Middle frontal gyrus (tissue), 1 donor: ENCODE measurements around the gene DNAJC3.
"Not testable (repeated sequence)": the region's sequence is repeated elsewhere in the genome, so short reads cannot be mapped to it uniquely, and the experiment has no call there.

Experiments used
- DNase-seq: peaks from one replicate; pipeline ENCODE4 v3.0.0-alpha.2; 2015; ENCODE audit warnings: low spot score; ENCODE audit errors: extremely low spot score

DNAJC3 gene

GRCh38 chr13:95671597-95671996 is 5.3 kb upstream of the DNAJC3 start:
- DNase-seq = no peak

- DNase-seq = no peak
These were observed 706 bp upstream of the DNAJC3 start for GRCh38 chr13:95676105-95676761.

DNA sequence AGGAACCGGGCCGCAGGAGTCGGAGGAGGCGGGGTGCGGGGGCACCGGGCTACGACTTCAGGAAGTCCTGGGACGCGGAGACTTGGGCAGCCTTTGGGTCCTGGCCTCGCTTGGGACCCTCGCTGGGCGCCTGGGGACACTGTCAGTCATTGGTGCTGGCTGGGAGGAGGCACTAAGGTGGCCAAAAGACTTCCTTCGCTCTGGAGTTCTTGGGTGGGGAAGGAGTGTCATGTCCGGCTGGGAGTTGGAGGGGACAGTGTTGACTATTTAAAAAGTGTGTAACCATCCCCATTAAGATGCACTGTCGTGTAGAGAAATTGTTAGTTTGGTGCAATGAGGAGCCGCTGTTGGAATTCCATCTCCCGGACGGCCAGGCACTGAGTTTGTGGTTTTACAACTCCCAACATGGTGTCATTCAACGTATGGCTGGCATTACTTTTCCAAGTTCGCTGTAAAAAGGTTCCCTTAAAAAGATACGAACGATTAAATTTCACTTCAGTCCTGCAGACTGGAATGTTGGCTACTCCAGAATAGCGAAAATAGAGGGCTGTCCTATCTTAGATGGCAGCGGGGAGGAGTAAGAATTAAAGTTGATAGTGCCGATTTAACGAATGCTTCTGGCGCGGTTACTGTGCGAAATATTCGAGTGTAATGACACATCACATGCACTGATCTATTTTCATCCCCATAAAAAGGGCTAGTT is 776 bp downstream of the DNAJC3 start:
- DNase-seq = no peak

DNA sequence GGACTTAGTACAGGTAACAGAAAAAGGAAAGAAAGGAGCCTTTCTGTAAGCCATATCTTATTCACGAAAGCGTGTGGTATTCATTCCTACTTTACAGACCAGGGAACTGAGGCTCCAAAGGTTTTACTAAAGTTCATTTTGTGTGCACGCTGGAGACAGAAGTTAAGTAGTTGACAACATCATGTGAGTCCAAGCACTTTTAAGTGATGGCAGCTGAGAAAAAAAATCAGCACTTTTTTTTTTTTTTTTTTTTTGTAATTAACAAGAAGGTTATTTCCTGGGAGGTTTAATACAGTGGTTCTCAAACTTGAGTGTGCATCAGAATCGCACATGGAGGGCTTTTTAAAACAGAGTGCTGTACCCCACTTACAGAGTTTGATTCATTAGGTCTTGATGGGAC is 2.0 kb downstream of the DNAJC3 start:
- DNase-seq = no peak

DNA sequence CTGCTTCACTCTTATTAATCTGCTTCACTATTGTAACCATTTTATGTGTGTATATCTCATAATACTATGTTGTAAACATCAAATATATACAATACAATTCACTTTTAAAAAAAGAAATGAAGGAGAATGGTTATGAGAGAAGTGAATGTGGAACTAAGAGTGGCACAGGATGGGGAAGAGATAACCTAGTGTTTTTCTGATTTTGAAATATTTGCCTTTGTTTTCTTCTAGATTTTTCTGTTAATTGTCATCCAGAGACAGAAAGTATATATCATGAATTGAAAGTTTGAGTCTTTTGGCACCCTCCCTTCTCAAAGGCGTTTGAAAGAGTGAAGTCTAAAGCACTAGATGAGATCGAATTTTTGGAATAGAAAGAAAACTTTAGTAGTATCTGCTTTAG is 2.8 kb downstream of the DNAJC3 start:
- DNase-seq = no peak

DNA sequence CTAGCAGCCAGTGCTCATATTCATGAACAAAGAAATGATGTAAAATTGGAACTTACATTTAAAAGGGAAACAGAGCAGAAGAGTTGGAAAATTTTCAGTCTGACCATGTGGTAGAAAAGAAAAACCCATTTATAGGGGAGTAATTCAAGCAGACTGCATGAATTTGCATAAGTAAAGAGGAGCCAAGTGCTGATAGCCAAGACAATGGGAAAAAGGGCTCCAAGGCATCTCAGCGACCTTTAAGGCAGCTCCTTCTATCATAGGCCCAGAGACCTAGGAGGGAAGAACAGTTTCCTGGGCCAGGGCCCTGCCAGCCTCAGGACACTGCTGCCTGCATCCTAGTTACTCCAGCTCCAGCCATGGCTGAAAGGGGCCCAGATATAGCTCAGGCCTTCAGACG is 7.5 kb downstream of the DNAJC3 start:
- no peak for DNase-seq

DNA sequence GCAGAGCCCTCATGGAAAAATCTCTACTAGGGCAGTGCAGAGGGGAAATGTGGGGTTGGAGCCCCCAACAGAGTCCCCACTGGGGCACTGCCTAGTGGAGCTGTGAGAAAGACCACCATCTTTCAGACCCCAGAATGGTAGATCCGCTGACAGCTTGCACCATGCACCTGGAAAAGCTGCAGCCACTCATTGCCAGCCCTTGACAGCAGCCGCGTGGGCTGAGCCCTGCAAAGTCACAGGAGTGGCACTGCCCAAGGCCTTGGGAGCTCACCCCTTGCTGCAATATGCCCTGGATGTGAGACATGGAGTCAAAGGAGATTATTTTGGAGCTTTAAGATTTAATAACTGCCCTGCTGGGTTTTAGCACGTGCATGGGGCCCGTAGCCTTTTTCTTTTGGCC is 8.0 kb downstream of the DNAJC3 start:
- DNase-seq = not testable (repeated sequence)

DNA sequence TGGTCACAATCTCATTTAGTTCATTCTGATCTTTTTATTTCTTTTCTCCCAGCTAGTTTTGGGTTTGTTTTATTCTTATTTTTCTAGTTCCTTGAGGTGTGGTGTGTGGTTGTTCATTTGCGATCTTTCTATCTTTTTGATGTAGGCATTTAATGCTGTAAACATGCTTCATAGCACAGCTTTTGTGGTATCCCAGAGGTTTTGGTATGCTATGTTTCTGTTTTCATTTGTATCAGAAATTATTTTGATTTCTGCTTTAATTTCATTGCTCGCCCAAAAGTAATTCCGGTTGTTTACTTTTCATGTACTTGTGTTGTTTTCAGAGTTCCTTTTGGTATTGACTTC is 12.6 kb downstream of the DNAJC3 start:
- DNase-seq = no peak

- not testable (repeated sequence) for DNase-seq
These were observed 14.0 kb downstream of the DNAJC3 start for GRCh38 chr13:95690986-95691385.

DNA sequence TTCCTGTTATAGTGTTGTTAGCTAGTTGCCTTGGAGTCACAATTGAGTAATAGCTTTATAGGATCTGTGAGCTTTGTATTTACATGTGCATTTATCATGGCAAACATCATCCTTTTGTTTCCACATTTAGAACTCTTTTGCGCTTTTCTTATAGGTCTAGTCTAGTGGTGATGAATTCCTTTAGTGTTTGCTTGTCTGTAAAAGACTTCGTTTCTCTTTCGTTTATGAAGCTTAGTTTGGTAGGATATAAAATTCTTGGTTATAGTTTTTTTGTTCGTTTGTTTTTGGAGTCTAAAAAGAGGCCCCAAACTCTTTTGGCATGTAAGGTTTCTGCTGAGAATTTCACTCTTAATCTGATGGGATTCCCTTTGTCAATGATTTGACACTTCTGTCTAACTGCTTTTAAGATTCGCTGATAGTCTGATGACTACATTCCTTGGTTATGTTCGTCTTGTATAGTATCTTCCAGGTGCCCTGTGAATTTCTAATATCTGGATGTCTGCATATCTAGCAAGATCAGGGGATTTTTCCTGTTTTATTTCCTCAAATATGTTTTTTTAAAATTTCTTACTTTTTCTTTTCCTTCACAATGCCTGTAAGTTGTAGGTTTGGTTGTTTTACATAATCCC is 20.2 kb downstream of the DNAJC3 start:
- DNase-seq = no peak

GRCh38 chr13:95698047-95698749 is 21.3 kb downstream of the DNAJC3 start:
- DNase-seq = no peak

DNA sequence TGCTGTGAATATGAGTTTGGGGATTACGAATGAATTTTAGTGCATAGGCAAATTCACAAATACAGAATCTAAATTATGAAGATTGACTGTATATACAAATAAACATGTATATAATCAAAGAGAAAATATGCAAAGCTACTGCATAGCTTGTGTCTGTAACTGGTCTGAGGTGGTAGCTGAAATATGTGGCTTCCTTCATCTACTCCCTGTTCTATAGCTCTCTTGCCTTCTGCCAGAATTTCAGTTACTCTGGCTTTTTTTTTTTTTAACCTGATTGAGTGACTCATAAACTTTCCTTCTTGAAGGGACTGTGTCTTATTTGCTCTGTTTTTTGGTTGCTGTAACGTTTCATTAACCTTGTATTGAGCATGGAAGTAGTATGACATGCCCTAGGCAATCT is 26.6 kb downstream of the DNAJC3 start:
- DNase-seq = no peak

DNA sequence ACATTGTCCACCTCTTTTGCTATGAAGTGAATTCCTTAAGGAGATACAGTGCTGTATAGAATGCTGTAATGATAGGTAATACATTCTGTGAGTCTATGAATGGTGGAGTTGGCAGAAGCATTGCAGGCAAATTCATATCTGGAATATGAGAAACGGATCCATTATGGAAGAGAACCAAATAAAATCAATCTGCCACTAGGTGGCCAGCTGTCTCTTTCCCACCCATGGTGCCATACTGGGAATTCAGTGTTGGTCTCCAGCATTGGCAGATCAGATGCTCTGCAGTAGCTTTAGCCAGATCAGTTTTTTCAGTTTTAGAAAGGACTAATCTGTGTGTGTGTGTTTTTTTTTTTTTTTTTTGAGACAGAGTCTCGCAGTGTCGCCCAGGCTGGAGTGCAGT is 27.6 kb downstream of the DNAJC3 start:
- no peak for DNase-seq

DNA sequence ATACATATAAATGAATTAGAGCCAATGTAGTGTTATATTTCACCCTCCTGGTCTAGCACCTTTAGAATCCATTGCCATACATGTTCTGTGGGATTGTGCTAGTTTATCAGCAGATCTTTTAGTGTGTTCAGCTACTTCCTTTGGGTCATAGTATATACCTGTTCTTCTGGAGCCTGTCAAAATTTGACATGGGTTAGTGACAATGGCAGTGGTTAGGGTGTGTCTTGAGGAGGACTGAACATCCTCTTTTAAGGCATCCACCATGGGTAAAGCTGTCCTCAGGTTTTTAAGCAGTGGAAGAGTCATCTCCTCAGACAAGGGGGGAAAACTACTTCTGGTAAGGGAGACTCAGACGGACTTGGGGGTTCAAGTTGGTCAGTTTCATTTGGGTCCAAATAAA is 29.4 kb downstream of the DNAJC3 start:
- no peak for DNase-seq

DNA sequence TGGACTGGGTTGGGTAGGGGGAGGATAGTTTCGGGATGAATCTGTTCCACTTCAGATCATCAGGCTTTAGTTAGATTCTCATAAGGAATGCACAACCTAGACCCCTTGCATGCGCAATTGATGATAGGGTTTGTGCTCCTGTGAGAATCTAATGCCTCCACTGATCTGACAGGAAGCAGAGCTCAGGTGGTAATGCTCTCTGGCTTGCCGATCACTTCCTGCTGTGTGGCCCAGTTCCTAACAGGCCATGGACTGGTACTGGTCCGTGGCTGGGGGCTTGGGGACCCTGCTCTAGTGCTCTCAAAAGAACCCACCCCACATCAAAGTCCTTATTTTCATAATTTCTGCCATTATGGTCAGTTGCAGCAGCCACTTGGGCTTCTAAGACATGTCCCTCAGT is 30.1 kb downstream of the DNAJC3 start:
- no peak for DNase-seq

DNA sequence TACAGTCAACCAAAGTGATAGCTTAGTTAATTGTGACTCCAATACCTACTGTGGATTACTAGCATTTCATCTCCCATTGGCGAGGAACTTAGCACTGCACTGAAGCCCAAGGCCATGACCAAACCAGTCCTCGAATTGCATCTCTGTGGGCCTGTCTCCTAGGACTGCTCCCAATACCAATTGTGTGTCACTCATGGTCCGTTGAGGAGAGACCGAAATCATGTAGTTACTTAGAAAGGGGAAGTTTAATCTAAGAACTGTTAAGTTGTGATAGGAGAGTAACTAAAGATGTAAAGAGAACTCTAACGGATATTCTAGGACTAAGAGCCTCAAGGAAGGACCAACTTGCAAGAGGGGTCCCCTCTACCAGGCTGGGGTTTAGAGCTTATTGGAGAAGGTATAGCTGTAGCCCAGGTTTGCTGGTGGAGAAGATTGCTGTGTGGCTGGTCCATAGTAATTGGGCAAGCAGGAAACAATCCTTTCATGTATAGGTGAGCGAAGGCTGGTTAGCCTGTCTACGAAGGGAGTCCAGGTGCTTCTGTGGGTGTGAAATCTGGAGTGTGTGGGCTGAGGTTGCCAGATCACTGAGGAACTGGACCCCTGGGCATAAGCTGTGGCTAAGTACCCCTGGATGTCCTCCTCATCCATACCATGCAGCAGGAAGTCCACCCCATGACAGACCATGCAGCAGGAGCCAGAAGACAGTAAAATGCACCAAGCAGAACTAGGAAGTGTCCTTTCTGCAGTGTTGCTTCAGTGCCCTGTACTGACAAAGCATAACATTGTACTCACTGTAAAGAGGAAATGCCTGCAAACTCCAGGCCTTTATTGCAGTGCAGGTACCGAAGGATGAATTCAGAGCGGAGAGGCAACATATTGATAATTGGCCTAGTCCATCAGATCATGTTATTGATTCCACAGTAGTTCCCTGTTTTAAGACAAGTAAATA is 30.8 kb downstream of the DNAJC3 start:
- DNase-seq = no peak

GRCh38 chr13:95708391-95708774 is 31.4 kb downstream of the DNAJC3 start:
- no peak for DNase-seq

GRCh38 chr13:95708811-95709500 is 32.0 kb downstream of the DNAJC3 start:
- DNase-seq = no peak

GRCh38 chr13:95710313-95710712 is 33.4 kb downstream of the DNAJC3 start:
- DNase-seq = no peak

DNA sequence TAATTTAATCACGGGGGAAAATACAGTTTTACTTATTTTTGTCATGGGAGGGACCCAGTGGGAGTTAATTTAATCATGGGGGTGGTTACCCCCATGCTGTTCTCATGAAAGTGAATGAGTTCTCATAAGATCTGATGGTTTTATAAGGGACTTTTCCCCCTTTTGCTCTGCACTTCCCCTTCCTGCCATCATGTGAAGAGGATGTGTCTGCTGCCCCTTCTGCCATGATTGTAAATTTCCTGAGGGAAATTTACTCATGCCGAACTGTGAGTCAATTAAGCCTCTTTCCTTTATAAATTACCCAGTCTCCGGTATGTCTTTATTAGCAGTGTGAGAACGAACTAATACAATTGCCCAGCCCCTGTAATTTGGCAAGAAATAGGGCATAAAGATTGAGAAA is 35.9 kb downstream of the DNAJC3 start:
- DNase-seq = not testable (repeated sequence)

GRCh38 chr13:95713651-95714050 is 36.7 kb downstream of the DNAJC3 start:
- DNase-seq = no peak
